Measurements from ENCODE around the gene NCR3LG1. TPM values are rescaled to one million over a fixed set of nuclear protein-coding genes. Genes with fewer than 3 reads are reported as not detected.

The NCR3LG1 gene
- total RNA-seq, 2 donors from 2014 or later: 2.0 to 3.6 TPM

DNA sequence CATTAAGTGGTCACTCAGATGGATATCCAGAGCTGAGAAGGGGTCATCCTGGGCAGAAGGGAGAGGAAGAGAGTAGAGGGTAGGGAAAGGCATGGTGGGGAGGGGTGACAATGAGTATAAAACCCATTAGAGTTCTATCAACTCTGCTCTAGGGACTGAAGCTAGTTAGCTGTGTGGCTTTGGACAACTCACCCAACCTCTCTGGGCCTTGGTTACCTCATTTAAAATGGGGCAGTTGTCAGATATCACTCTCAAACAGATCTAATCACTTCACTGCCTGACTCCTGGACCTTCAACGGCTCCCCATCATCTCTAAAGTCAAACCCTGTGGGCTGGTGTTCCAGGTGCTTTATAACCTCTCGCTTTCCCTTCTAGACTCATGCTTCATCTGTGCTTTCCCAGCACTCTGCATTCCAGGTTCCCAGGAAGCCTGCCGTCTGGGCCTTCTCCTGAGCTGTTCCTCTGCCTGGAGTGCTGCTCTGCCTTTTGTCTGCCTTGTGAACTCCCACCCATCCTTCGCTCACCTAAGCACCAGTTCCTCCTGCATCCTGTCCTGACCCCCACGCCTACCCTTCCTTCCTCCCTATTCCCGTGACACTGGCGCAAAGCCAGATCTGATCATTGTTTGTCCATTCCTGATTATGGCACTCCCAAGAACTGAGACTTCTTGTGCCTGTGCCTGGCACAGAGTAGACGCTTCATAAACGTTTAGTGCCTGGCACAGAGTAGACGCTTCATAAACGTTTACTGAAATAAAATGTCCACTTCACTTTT is 59.2 kb downstream of the NCR3LG1 start:
- Histone ChIP-seq H3K27ac (no peak overlapping the region), H3K36me3 (no peaks in the 10 kb centered on the region), H3K4me1 (peaks cover 0 to 12% of the 10 kb centered on the region in 2 donors), H3K4me3 (no peak overlapping the region), H3K9me3 (no peaks in the 10 kb centered on the region), H3K27me3 (no peaks in the 10 kb centered on the region)
- TF ChIP-seq, protein P1, sequence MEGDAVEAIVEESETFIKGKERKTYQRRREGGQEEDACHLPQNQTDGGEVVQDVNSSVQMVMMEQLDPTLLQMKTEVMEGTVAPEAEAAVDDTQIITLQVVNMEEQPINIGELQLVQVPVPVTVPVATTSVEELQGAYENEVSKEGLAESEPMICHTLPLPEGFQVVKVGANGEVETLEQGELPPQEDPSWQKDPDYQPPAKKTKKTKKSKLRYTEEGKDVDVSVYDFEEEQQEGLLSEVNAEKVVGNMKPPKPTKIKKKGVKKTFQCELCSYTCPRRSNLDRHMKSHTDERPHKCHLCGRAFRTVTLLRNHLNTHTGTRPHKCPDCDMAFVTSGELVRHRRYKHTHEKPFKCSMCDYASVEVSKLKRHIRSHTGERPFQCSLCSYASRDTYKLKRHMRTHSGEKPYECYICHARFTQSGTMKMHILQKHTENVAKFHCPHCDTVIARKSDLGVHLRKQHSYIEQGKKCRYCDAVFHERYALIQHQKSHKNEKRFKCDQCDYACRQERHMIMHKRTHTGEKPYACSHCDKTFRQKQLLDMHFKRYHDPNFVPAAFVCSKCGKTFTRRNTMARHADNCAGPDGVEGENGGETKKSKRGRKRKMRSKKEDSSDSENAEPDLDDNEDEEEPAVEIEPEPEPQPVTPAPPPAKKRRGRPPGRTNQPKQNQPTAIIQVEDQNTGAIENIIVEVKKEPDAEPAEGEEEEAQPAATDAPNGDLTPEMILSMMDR (IDR thresholded peaks at IDR 0.05): no peak
- no peak for DNase-seq (ENCODE audit: low spot score)

DNA sequence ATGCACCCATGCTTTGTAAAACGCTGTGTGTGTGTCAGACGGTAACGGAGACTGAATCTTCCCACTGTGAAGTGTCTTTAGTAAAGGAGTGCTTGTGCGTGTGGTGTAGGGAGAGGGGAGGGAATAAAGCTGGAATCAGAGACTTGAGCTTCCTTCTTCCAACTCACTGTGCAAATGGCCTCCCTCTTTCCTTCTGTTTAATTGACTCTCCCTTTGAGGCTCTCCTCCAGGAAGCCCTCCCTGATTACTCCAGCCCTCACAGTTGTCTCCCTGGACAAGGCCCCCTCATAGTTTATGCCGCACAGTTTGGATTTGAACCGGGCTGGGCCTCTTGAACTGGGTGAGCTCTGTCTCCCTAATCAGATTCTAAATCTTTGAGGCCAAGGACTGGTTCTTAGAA is 59.8 kb downstream of the NCR3LG1 start:
- Histone ChIP-seq H3K9me3 (no peaks in the 10 kb centered on the region), H3K4me3 (no peak overlapping the region), H3K27me3 (no peaks in the 10 kb centered on the region), H3K27ac (no peak overlapping the region), H3K36me3 (no peaks in the 10 kb centered on the region), H3K4me1 (peaks cover 0 to 12% of the 10 kb centered on the region in 2 donors)
- DNase-seq (ENCODE audit: low spot score): no peak
- TF ChIP-seq, protein P1 (IDR thresholded peaks at IDR 0.05): no peak

DNA sequence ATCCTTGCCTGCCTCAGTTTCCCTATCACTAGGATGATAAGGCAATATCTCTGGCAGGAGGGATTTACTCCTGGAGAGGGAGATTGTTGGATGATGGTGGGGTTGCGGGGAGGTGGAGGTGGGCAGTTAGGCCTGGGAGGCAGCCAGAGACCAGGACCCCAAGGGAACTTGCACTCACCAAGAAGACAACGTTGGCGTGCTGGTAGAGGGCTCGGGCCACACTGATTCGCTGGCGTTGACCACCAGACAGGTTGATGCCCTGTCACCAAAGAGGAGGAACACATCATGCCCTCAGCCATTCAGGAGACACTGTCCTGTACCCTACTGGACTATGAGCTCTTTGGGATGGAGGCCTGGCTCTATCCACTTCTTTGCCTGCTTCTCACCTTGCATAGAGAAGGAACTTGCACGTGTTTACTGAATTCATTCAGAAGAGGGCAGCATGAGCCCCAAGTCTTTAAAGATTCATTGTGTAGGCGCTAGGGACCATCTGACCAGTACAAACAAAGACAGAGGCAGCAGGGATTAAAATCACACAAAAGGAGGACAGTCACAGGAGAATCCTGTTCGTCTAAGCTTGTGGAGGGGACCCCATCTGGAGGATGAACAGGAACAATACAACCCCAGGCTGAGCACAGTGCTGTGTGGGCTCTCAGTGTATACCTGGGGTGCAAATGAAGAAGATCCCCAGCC is 61.0 kb downstream of the NCR3LG1 start:
- no peak overlapping the region for H3K4me3 ChIP-seq
- H3K27me3 ChIP-seq: no peaks in the 10 kb centered on the region
- H3K36me3 ChIP-seq: no peaks in the 10 kb centered on the region
- no peaks in the 10 kb centered on the region for H3K9me3 ChIP-seq
- no peak for DNase-seq (ENCODE audit: low spot score)
- TF ChIP-seq, protein P1 (IDR thresholded peaks at IDR 0.05): no peak
- no peak overlapping the region for H3K27ac ChIP-seq
- peaks cover 0 to 7% of the 10 kb centered on the region in 2 donors for H3K4me1 ChIP-seq

DNA sequence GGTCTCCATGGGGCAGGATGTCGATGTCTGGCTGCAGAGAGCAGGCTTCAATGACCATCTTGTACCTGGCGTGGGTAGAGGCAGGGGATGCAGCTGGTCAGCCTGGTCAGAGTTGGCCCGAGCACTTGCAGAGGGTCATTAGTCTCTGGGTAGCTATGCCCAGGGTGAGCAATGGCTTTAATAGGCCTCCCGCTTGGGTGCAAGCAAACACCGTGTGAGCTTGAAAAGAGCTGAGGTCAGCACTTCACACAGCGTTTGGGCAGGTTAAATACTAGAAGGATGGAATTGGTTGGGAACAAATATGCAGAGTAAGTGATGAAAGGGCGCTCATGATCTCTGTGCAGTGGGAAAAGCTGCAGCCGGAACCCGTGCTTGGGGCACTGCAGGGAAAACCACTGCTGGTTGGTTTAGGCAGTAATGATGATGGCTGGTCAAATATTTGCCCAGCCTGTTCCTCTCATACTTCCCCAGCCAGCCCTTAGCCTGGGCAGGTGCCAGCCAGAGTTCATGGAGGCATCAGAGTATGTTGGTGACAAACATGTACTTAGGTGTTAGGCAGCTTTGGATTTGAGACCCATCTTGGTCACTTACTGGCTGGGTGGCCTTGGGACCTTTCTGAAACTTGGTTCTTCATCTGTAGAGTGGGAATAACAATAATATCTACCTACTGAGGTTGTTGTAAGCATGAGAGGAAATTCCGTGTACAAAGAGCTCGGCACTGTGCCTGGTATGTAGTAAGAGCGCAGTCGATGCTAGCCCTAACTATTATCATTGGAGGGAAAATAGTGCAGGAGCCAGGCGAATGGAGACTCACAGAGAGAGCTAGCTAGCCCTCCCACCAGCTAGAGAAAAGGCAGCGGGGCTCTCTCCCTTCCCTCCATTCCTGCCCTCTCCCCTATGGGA is 62.1 kb downstream of the NCR3LG1 start:
- Histone ChIP-seq H3K4me3 (no peak overlapping the region), H3K27me3 (no peaks in the 10 kb centered on the region), H3K9me3 (no peaks in the 10 kb centered on the region), H3K27ac (no peak overlapping the region), H3K4me1 (peaks cover 0 to 7% of the 10 kb centered on the region in 2 donors), H3K36me3 (no peaks in the 10 kb centered on the region)
- no peak for DNase-seq (ENCODE audit: low spot score)
- TF ChIP-seq, protein P1 (IDR thresholded peaks at IDR 0.05): no peak

DNA sequence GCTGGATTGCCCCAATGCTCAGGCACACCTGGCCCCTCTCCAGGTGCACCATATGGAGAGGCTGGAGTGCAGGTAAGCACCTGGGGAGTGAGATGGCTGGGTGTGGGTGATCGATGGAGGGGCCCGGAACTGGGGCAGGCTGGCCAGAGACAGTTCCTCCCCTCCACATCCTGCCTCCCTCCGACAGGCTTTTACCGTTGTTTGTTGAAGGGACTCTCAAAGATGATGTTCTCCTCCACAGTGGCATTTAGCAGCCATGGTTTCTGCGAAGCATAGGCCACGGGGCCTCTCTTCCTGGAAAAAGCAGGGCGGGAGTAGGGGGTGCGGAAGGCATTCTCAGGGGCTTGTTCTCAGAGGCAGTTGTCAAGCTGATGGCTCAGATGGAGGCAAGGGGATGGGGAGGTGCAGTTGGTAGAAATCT is 62.7 kb downstream of the NCR3LG1 start:
- no peaks in the 10 kb centered on the region for H3K9me3 ChIP-seq
- H3K4me3 ChIP-seq: no peak overlapping the region
- no peak overlapping the region for H3K27ac ChIP-seq
- no peaks in the 10 kb centered on the region for H3K27me3 ChIP-seq
- TF ChIP-seq, protein P1 (IDR thresholded peaks at IDR 0.05): no peak
- no peaks in the 10 kb centered on the region for H3K36me3 ChIP-seq
- DNase-seq (ENCODE audit: low spot score): no peak
- H3K4me1 ChIP-seq: peaks cover 0 to 7% of the 10 kb centered on the region in 2 donors
